Mucosa of rectum (tissue), 2 donors: ENCODE data around the gene MOG.

ENCODE experiments used
- H3K27ac ChIP-seq, 2 donors: one replicate each; pipeline ENCODE4 v1.7.0; 2013; ENCODE audit warnings: inconsistent platforms in 2 of 2, low read depth in 2 of 2, low read length in 2 of 2
- H3K27me3 ChIP-seq, 2 donors: one replicate each; pipeline ENCODE4 v1.7.0; 2013; ENCODE audit warnings: low read length in 2 of 2; ENCODE audit not compliant: control insufficient read depth in 2 of 2, insufficient read depth in 2 of 2
- H3K36me3 ChIP-seq, 2 donors: one replicate each; pipeline ENCODE4 v1.7.0; 2013; ENCODE audit warnings: low read length in 2 of 2; ENCODE audit not compliant: control insufficient read depth in 2 of 2, insufficient read depth in 2 of 2
- H3K4me1 ChIP-seq, 2 donors: one replicate each; pipeline ENCODE4 v1.7.0; 2013; ENCODE audit warnings: low read length in 2 of 2, mild to moderate bottlenecking in 1 of 2; ENCODE audit not compliant: control insufficient read depth in 2 of 2, insufficient read depth in 2 of 2
- H3K4me3 ChIP-seq, 2 donors: one replicate each; pipeline ENCODE4 v1.7.0; 2013; ENCODE audit warnings: low read length in 2 of 2
- H3K9ac ChIP-seq, 2 donors: one replicate each; pipeline ENCODE4 v1.7.0; 2013; ENCODE audit warnings: low read length in 2 of 2, low read depth in 1 of 2, mild to moderate bottlenecking in 1 of 2
- H3K9me3 ChIP-seq, 2 donors: one replicate each; pipeline ENCODE4 v1.7.0; 2013; ENCODE audit warnings: low read length in 2 of 2; ENCODE audit not compliant: control insufficient read depth in 2 of 2
- donor health status: healthy.
- donor health status: Normal muscosa, but diverticular disease.

The MOG gene

GRCh38 chr6:29656798-29657197 lies at the start of gene MOG:
Gene MOG, plus strand, starts transcription at chr6:29657092. Its CDS starts 118 bp downstream, at chr6:29657210.
- H3K27me3 ChIP-seq = peaks cover 0 to 2% of the 10 kb centered on the region in 2 donors
- no peak within 1 kb of the TSS for H3K9ac ChIP-seq
- no peaks in the 10 kb centered on the region for H3K9me3 ChIP-seq
- H3K36me3 ChIP-seq = no peaks in the 10 kb centered on the region
- no peaks in the 10 kb centered on the region for H3K4me1 ChIP-seq
- no peak within 1 kb of the TSS for H3K4me3 ChIP-seq
- no peak within 1 kb of the TSS for H3K27ac ChIP-seq

- H3K36me3 ChIP-seq = peaks cover 16 to 23% of the 10 kb centered on the region in 2 donors
- no peak overlapping the region for H3K4me3 ChIP-seq
- H3K4me1 ChIP-seq = no peaks in the 10 kb centered on the region
- H3K27ac ChIP-seq = no peak overlapping the region
- no peak overlapping the region for H3K9ac ChIP-seq
- H3K27me3 ChIP-seq = no peaks in the 10 kb centered on the region
- no peaks in the 10 kb centered on the region for H3K9me3 ChIP-seq
Observed at GRCh38 chr6:29608131-29608530, 48.8 kb upstream of the MOG start.

GRCh38 chr6:29610540-29610939 lies 46.4 kb upstream of the MOG start:
- no peaks in the 10 kb centered on the region for H3K9me3 ChIP-seq
- no peaks in the 10 kb centered on the region for H3K27me3 ChIP-seq
- no peaks in the 10 kb centered on the region for H3K4me1 ChIP-seq
- no peak overlapping the region for H3K27ac ChIP-seq
- H3K36me3 ChIP-seq = peaks cover 12 to 16% of the 10 kb centered on the region in 2 donors
- no peak overlapping the region for H3K4me3 ChIP-seq
- no peak overlapping the region for H3K9ac ChIP-seq

GRCh38 chr6:29611426-29611825 lies 45.5 kb upstream of the MOG start:
- H3K4me3 ChIP-seq = no peak overlapping the region
- H3K9ac ChIP-seq = no peak overlapping the region
- no peaks in the 10 kb centered on the region for H3K9me3 ChIP-seq
- H3K36me3 ChIP-seq = peaks cover 7 to 12% of the 10 kb centered on the region in 2 donors
- H3K27ac ChIP-seq = no peak overlapping the region
- H3K4me1 ChIP-seq = no peaks in the 10 kb centered on the region
- H3K27me3 ChIP-seq = no peaks in the 10 kb centered on the region

- peaks cover 0 to 6% of the 10 kb centered on the region in 2 donors for H3K36me3 ChIP-seq
- no peaks in the 10 kb centered on the region for H3K9me3 ChIP-seq
Observed at GRCh38 chr6:29617782-29618554, 38.9 kb upstream of the MOG start.

GRCh38 chr6:29619578-29620160 lies 37.2 kb upstream of the MOG start:
- Histone ChIP-seq H3K27me3 (no peaks in the 10 kb centered on the region), H3K9ac (no peak overlapping the region), H3K9me3 (no peaks in the 10 kb centered on the region), H3K4me3 (no peak overlapping the region), H3K36me3 (peaks cover 0 to 4% of the 10 kb centered on the region in 2 donors), H3K27ac (no peak overlapping the region), H3K4me1 (no peaks in the 10 kb centered on the region)

More at GRCh38 chr6:29617782-29618554, 38.9 kb upstream of the MOG start:
- Histone ChIP-seq H3K27ac (no peak overlapping the region), H3K4me3 (no peak overlapping the region), H3K9ac (no peak overlapping the region), H3K4me1 (no peaks in the 10 kb centered on the region), H3K27me3 (no peaks in the 10 kb centered on the region)

GRCh38 chr6:29620630-29621029 lies 36.3 kb upstream of the MOG start:
- Histone ChIP-seq H3K27me3 (no peaks in the 10 kb centered on the region), H3K27ac (no peak overlapping the region), H3K36me3 (peaks cover 0 to 4% of the 10 kb centered on the region in 2 donors), H3K4me3 (no peak overlapping the region), H3K4me1 (no peaks in the 10 kb centered on the region), H3K9ac (no peak overlapping the region), H3K9me3 (no peaks in the 10 kb centered on the region)

- H3K4me1 ChIP-seq = peaks cover 6 to 13% of the 10 kb centered on the region in 2 donors
- no peak overlapping the region for H3K9ac ChIP-seq
- H3K27me3 ChIP-seq = no peaks in the 10 kb centered on the region
- no peak overlapping the region for H3K27ac ChIP-seq
- peaks cover 0 to 4% of the 10 kb centered on the region in 2 donors for H3K36me3 ChIP-seq
- no peak overlapping the region for H3K4me3 ChIP-seq
- no peaks in the 10 kb centered on the region for H3K9me3 ChIP-seq
Observed at GRCh38 chr6:29624520-29624961, 32.4 kb upstream of the MOG start.

- Histone ChIP-seq H3K27me3 (peaks cover 3 to 5% of the 10 kb centered on the region in 2 donors), H3K36me3 (peaks cover 0 to 4% of the 10 kb centered on the region in 2 donors), H3K4me1 (peaks cover 6 to 13% of the 10 kb centered on the region in 2 donors), H3K9me3 (no peaks in the 10 kb centered on the region), H3K4me3 (no peak overlapping the region), H3K27ac (no peak overlapping the region), H3K9ac (no peak overlapping the region)
Observed at GRCh38 chr6:29625337-29625930, 31.5 kb upstream of the MOG start.
